Ishikawa (cell line): Measurements from ENCODE around the gene DENND1B.
A peak's percentile ranks its signal among the peaks of the same experiment; 100 is the strongest.

Experiments used
- CEBPB ChIP-seq: IDR thresholded peaks from 2 replicates; pipeline ENCODE4 v1.6.1; 2012
- CREB1 ChIP-seq: IDR thresholded peaks from 2 replicates; pipeline ENCODE4 v1.6.1; 2012; ENCODE audit warnings: low read depth
- EGR1 ChIP-seq: IDR thresholded peaks from 2 replicates; pipeline ENCODE4 v1.6.1; 2012
- EP300 ChIP-seq: IDR thresholded peaks from 2 replicates; pipeline ENCODE4 v1.6.1; 2012; ENCODE audit warnings: borderline replicate concordance
- FOXM1 ChIP-seq: IDR thresholded peaks from 2 replicates; pipeline ENCODE4 v1.6.1; 2012; ENCODE audit warnings: low read depth, borderline replicate concordance
- MAX ChIP-seq: IDR thresholded peaks from 2 replicates; pipeline ENCODE4 v1.6.1; 2012
- NFIC ChIP-seq: IDR thresholded peaks from 2 replicates; pipeline ENCODE4 v1.6.1; 2012
- RAD21 ChIP-seq: IDR thresholded peaks from 2 replicates; pipeline ENCODE4 v1.6.1; 2012; ENCODE audit warnings: low read depth
- REST ChIP-seq: IDR thresholded peaks from 2 replicates; pipeline ENCODE4 v1.6.1; 2012; ENCODE audit warnings: low read depth, mild to moderate bottlenecking
- TAF1 ChIP-seq: IDR thresholded peaks from 2 replicates; pipeline ENCODE4 v1.6.1; 2012; ENCODE audit warnings: low read depth, mild to moderate bottlenecking
- TCF12 ChIP-seq: IDR thresholded peaks from 2 replicates; pipeline ENCODE4 v1.6.1; 2012; ENCODE audit warnings: low read depth
- TEAD4 ChIP-seq: IDR thresholded peaks from 2 replicates; pipeline ENCODE4 v1.6.1; 2012
- USF1 ChIP-seq: IDR thresholded peaks from 2 replicates; pipeline ENCODE4 v1.6.1; 2012
- YY1 ChIP-seq: IDR thresholded peaks from 2 replicates; pipeline ENCODE4 v1.6.1; 2012; ENCODE audit warnings: low read depth
- ZBTB7A ChIP-seq: IDR thresholded peaks from 2 replicates; pipeline ENCODE4 v1.6.1; 2012; ENCODE audit warnings: low read depth

The DENND1B gene

GRCh38 chr1:197775282-197776262, at the start of gene DENND1B:
DENND1B (minus strand) TSS chr1:197775480; CDS start chr1:197775155, 325 bp downstream.
- TF ChIP-seq EGR1, result peak; percentile 55
- TF ChIP-seq ZBTB7A, result no peak
- TF ChIP-seq USF1, result no peak
- peak; percentile 98 for TF ChIP-seq CEBPB
- peak; percentile 83 for TF ChIP-seq TCF12
- peak; percentile 8; the same call in 1 of the 2 replicates for TF ChIP-seq RAD21
- TF ChIP-seq FOXM1, result peak; percentile 25; the same call in 1 of the 2 replicates
- TF ChIP-seq NFIC, result peak; percentile 74; the same call in 1 of the 2 replicates
- peak; percentile 50; the same call in 1 of the 2 replicates for TF ChIP-seq EP300
- peak; percentile 63; the same call in 1 of the 2 replicates for TF ChIP-seq YY1
- TF ChIP-seq REST, result no peak
- TF ChIP-seq MAX, result peak; percentile 93
- no peak for TF ChIP-seq CREB1
- TF ChIP-seq TAF1, result peak; percentile 67; the same call in 1 of the 2 replicates
- TF ChIP-seq TEAD4, result peak; percentile 96

GRCh38 chr1:197814306-197814705, 39.0 kb upstream of the DENND1B start:
- TF ChIP-seq EP300 (no peak), ZBTB7A (no peak), TEAD4 (no peak), CEBPB (no peak), EGR1 (no peak), TAF1 (no peak), MAX (no peak), YY1 (no peak), NFIC (no peak), FOXM1 (no peak), TCF12 (no peak), CREB1 (no peak)

- TF ChIP-seq NFIC (no peak), ZBTB7A (no peak), TEAD4 (no peak), REST (no peak), TCF12 (no peak), EGR1 (no peak), RAD21 (no peak), EP300 (no peak)
These were observed 38.5 kb upstream of the DENND1B start for GRCh38 chr1:197813741-197814140.

GRCh38 chr1:197811769-197812168, 36.5 kb upstream of the DENND1B start:
- TF ChIP-seq CREB1 (no peak), FOXM1 (no peak), ZBTB7A (no peak), MAX (no peak), CEBPB (no peak), RAD21 (no peak), YY1 (no peak), NFIC (no peak), TEAD4 (no peak), REST (no peak), EGR1 (no peak), TCF12 (no peak), TAF1 (no peak), EP300 (no peak), USF1 (no peak)
